ENCODE measurements around the gene ANO8.

DNA sequence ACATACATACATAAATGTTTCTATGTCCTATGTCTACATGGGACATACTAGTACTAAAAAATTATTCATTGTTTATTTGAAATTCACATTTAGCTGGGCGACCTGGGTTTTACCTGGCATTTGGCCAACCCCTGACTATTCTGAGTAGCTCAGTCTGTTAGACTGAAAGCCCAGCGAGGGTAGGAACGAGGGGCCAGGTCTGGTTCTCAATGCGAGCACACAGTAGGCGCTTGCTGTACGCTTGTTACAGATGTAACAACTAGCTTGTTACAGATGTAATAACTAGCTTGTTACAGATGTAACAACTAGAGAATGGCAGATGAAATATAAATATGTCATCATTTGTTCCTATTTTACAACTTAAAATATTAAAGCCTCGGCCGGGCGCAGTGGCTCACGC is 920 bp upstream of the ANO8 start:
- TF ChIP-seq, protein P1, sequence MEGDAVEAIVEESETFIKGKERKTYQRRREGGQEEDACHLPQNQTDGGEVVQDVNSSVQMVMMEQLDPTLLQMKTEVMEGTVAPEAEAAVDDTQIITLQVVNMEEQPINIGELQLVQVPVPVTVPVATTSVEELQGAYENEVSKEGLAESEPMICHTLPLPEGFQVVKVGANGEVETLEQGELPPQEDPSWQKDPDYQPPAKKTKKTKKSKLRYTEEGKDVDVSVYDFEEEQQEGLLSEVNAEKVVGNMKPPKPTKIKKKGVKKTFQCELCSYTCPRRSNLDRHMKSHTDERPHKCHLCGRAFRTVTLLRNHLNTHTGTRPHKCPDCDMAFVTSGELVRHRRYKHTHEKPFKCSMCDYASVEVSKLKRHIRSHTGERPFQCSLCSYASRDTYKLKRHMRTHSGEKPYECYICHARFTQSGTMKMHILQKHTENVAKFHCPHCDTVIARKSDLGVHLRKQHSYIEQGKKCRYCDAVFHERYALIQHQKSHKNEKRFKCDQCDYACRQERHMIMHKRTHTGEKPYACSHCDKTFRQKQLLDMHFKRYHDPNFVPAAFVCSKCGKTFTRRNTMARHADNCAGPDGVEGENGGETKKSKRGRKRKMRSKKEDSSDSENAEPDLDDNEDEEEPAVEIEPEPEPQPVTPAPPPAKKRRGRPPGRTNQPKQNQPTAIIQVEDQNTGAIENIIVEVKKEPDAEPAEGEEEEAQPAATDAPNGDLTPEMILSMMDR (IDR thresholded peaks at IDR 0.05 in 8 of 11, conservative IDR thresholded peaks at IDR 0.05 in 3 of 11): no peak
- TF ChIP-seq POLR2AphosphoS5 (IDR thresholded peaks at IDR 0.05): no peak
